ENCODE results near the gene UBAP1L. TPM values are rescaled to one million over a fixed set of nuclear protein-coding genes. Genes with fewer than 3 reads are reported as not detected.
A peak's percentile ranks its signal among the peaks of the same experiment; 100 is the strongest.
"Not testable (repeated sequence)": the region's sequence is repeated elsewhere in the genome, so short reads cannot be mapped to it uniquely, and the experiment has no call there.

UBAP1L gene
- total RNA-seq, 1 donor from 2014 or later: 4.9 TPM

DNA sequence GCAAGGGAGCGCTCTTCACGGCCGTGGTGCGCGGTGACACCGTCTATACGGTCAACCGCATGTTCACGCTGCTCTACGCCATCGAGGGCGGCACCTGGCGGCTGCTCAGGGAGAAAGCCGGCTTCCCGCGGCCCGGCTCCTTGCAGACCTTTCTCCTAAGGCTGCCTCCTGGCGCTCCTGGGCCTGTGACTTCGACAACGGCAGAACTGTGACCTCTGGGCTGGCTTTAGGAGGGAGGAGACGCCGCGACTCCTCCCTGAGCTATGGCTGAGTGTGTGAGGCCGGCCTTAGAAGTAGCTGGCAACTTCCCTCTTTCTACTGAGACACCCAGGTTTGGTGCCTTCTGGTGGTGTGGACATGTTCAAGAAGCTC is 37.0 kb downstream of the UBAP1L start:
- no peak overlapping the region for H3K27ac ChIP-seq
- H3K9me3 ChIP-seq: no peaks in the 10 kb centered on the region
- H3K27me3 ChIP-seq: no peaks in the 10 kb centered on the region
- ATAC-seq: peak; percentile 77
- intact Hi-C loops (cut with DNase I): no loop called here
- peak; percentile 48 for TF ChIP-seq CTCF (IDR thresholded peaks at IDR 0.05)
- DNase-seq: peak; percentile 86
- peaks cover 24% of the 10 kb centered on the region for H3K4me1 ChIP-seq
- H3K36me3 ChIP-seq: no peaks in the 10 kb centered on the region
- H3K4me3 ChIP-seq: no peak overlapping the region

GRCh38 chr15:65077291-65077980 is 37.6 kb downstream of the UBAP1L start:
- intact Hi-C loops (cut with DNase I): no loop called here

DNA sequence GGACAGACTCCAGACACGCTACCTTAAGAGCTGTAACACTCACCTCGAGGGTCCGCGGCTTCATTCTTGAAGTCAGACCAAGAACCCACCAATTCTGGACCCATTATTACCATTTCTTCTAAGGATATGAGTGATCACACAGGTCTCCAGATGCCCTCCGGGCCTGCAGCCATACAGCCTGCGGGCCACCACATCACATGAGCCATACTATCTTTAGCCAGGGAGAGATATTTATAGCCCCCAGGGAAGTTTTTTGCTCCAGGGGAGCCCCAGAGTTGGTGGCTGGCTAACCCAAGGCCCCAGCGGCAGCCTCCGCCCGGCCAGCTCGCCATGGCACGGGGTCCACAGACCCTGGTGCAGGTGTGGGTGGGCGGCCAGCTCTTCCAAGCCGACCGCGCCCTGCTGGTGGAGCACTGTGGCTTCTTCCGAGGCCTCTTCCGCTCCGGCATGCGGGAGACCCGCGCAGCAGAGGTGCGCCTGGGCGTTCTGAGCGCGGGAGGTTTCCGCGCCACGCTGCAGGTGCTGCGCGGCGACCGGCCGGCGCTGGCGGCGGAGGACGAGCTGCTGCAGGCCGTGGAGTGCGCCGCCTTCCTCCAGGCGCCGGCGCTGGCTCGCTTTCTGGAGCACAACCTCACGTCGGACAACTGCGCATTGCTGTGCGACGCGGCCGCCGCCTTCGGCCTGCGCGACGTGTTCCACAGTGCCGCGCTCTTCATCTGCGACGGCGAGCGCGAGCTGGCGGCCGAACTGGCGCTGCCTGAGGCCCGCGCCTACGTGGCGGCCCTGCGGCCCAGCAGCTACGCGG is 38.3 kb downstream of the UBAP1L start, which contains the start of gene KBTBD13:
TSS of gene KBTBD13 (plus strand) at position 261 of the 805 bp plus-strand sequence. CDS start at position 331, 70 bp downstream.
- no peak for TF ChIP-seq CTCF (IDR thresholded peaks at IDR 0.05)
- Histone ChIP-seq H3K27me3 (no peaks in the 10 kb centered on the region), H3K4me1 (peaks cover 11% of the 10 kb centered on the region), H3K4me3 (no peak within 1 kb of the TSS), H3K36me3 (no peaks in the 10 kb centered on the region), H3K27ac (no peak within 1 kb of the TSS), H3K9me3 (no peaks in the 10 kb centered on the region)
- intact Hi-C loops (cut with DNase I): no loop called here
- ATAC-seq: no peak
- DNase-seq: no peak

More at GRCh38 chr15:65077291-65077980, 37.6 kb downstream of the UBAP1L start:
- Histone ChIP-seq H3K27ac (no peak overlapping the region), H3K9me3 (no peaks in the 10 kb centered on the region), H3K36me3 (no peaks in the 10 kb centered on the region), H3K27me3 (no peaks in the 10 kb centered on the region), H3K4me3 (no peak overlapping the region), H3K4me1 (peaks cover 19% of the 10 kb centered on the region)
- no peak for ATAC-seq
- TF ChIP-seq CTCF (IDR thresholded peaks at IDR 0.05): no peak
- DNase-seq: no peak

DNA sequence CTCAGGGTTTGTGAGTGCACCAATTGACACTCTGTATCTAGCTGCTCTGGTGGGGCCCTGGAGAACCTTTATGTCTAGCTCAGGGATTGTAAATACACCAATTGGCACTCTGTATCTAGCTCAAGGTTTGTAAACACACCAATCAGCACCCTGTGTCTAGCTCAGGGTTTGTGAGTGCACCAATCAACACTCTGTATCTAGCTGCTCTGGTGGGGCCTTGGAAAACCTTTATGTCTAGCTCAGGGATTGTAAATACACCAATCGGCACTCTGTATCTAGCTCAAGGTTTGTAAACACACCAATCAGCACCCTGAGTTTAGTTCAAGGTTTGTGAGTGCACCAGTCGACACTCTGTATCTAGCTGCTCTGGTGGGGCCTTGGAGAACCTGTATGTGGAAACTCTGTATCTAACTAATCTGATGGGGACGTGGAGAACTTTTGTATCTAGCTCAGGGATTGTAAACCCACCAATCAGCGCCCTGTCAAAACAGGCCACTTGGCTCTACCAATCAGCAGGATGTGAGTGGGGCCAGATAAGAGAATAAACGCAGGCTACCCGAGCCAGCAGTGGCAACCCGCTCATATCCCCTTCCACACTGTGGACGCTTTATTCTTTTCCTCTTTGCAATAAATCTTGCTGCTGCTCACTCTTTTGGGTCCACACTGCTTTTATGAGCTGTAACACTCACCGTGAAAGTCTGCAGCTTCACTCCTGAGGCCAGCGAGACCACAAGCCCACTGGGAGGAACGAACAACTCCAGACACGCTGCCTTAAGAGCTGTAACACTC is 39.2 kb downstream of the UBAP1L start:
- H3K36me3 ChIP-seq; H3K9me3 ChIP-seq; ATAC-seq; H3K4me3 ChIP-seq; intact Hi-C loops (cut with DNase I); H3K27ac ChIP-seq; H3K27me3 ChIP-seq; H3K4me1 ChIP-seq; DNase-seq: not testable (repeated sequence)

- H3K27ac ChIP-seq; H3K9me3 ChIP-seq; ATAC-seq; H3K36me3 ChIP-seq; H3K4me3 ChIP-seq; DNase-seq; H3K4me1 ChIP-seq; H3K27me3 ChIP-seq; intact Hi-C loops (cut with DNase I): not testable (repeated sequence)
Measured at GRCh38 chr15:65074946-65075345, 40.1 kb downstream of the UBAP1L start.

GRCh38 chr15:65072617-65073016 is 42.4 kb downstream of the UBAP1L start:
- H3K4me1 ChIP-seq: peaks cover 17% of the 10 kb centered on the region
- intact Hi-C loops (cut with DNase I): no loop called here
- no peak for ATAC-seq
- no peak for DNase-seq
- H3K4me3 ChIP-seq: no peak overlapping the region
- H3K36me3 ChIP-seq: no peaks in the 10 kb centered on the region
- no peaks in the 10 kb centered on the region for H3K9me3 ChIP-seq
- no peak for TF ChIP-seq CTCF (IDR thresholded peaks at IDR 0.05)
- peaks cover 4% of the 10 kb centered on the region for H3K27me3 ChIP-seq
- H3K27ac ChIP-seq: no peak overlapping the region

All from upper lobe of right lung (tissue), 1 donor.